Mesendoderm (in vitro differentiated cells): ENCODE results near the gene NRAP.
A peak's percentile ranks its signal among the peaks of the same experiment; 100 is the strongest.

Source experiments
- DNase-seq: peaks from one replicate; pipeline ENCODE4 v3.0.0; 2013
- H2AK5ac ChIP-seq: 2 replicates; pipeline ENCODE4 v1.6.1; 2013; ENCODE audit warnings: low read length, inconsistent platforms
- H2BK120ac ChIP-seq: 2 replicates; pipeline ENCODE4 v1.6.1; 2013; ENCODE audit warnings: low read depth, mild to moderate bottlenecking, low read length, moderate library complexity, mixed read lengths
- H2BK15ac ChIP-seq: replicated peaks from 2 replicates; pipeline ENCODE4 v1.6.1; 2013; ENCODE audit warnings: low read depth, mild to moderate bottlenecking, moderate library complexity
- H2BK5ac ChIP-seq: 2 replicates; pipeline ENCODE4 v1.6.1; 2013; ENCODE audit warnings: low read length, inconsistent platforms
- H3K18ac ChIP-seq: 2 replicates; pipeline ENCODE4 v1.6.1; 2013; ENCODE audit warnings: mild to moderate bottlenecking, low read length, mixed read lengths
- H3K23ac ChIP-seq: one replicate; pipeline ENCODE4 v1.6.1; 2013; ENCODE audit warnings: low read length
- H3K27ac ChIP-seq: 2 replicates; pipeline ENCODE4 v1.5.1; 2013; ENCODE audit warnings: low read depth, mild to moderate bottlenecking, inconsistent platforms, low read length, moderate library complexity
- H3K27me3 ChIP-seq: 2 replicates; pipeline ENCODE4 v1.6.1; 2013; ENCODE audit warnings: low read length, control low read depth, mild to moderate bottlenecking, inconsistent platforms; ENCODE audit not compliant: insufficient read depth, poor library complexity
- H3K36me3 ChIP-seq: 2 replicates; pipeline ENCODE4 v1.6.1; 2013; ENCODE audit warnings: low read length, inconsistent platforms; ENCODE audit not compliant: control insufficient read depth, insufficient read depth
- H3K4ac ChIP-seq: one replicate; pipeline ENCODE4 v1.6.1; 2013; ENCODE audit warnings: low read depth, mild to moderate bottlenecking, low read length, moderate library complexity
- H3K4me1 ChIP-seq: 2 replicates; pipeline ENCODE4 v1.6.1; 2013; ENCODE audit warnings: low read depth, low read length, inconsistent platforms; ENCODE audit not compliant: control insufficient read depth
- H3K4me2 ChIP-seq: 2 replicates; pipeline ENCODE4 v1.6.1; 2013; ENCODE audit warnings: low read length
- H3K4me3 ChIP-seq: 2 replicates; pipeline ENCODE4 v1.5.1; 2013; ENCODE audit warnings: mild to moderate bottlenecking, low read length
- H3K56ac ChIP-seq: one replicate; pipeline ENCODE4 v1.6.1; 2013; ENCODE audit warnings: low read length
- H3K79me1 ChIP-seq: 2 replicates; pipeline ENCODE4 v1.6.1; 2013; ENCODE audit warnings: low read length, inconsistent platforms
- H3K79me2 ChIP-seq: 2 replicates; pipeline ENCODE4 v1.6.1; 2013; ENCODE audit warnings: mild to moderate bottlenecking, low read length; ENCODE audit not compliant: control insufficient read depth, insufficient read depth
- H3K9ac ChIP-seq: 2 replicates; pipeline ENCODE4 v1.6.1; 2013; ENCODE audit warnings: low read length, inconsistent platforms
- H4K5ac ChIP-seq: one replicate; pipeline ENCODE4 v1.6.1; 2013; ENCODE audit warnings: low read length
- H4K8ac ChIP-seq: one replicate; pipeline ENCODE4 v1.6.1; 2013; ENCODE audit warnings: low read depth, mild to moderate bottlenecking, control low read depth, low read length, moderate library complexity
- WGBS: extraction: QIAGEN DNeasy Blood & Tissue Kit; methylation state at CpG from one replicate; pipeline ENCODE4 v1.1.7; 2013; ENCODE audit warnings: low lambda C conversion rate, missing lambda C conversion rate; ENCODE audit not compliant: insufficient coverage; ENCODE audit errors: extremely low coverage; 5-methylcytosine and 5-hydroxymethylcytosine counted together

The NRAP gene

DNA sequence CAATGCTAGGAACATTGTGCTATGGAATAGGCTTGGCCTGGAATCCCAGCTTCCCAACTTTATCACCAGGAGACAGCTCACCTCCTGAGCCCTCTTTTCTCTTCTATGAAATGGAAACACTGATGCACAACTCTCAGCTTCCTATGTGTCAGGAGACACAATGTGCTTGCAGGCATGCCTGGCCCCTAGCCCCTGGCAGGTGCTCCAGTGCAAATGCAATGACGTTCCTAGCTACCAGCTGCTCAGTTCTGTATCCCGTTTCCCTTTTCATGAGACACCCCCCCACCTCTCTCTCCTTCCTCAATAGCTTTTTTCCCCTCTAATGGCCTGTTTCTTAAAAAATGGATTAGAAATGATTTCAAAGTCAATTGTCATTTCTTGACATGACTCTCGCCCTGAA lies 80.3 kb downstream of the NRAP start:
- H3K4me1 ChIP-seq = no peaks in the 10 kb centered on the region
- no peak overlapping the region for H3K4me2 ChIP-seq
- no peak overlapping the region for H2BK15ac ChIP-seq
- no peaks in the 10 kb centered on the region for H3K36me3 ChIP-seq
- DNase-seq = no peak
- H3K27me3 ChIP-seq = no peaks in the 10 kb centered on the region
- H4K5ac ChIP-seq = no peak overlapping the region
- H3K18ac ChIP-seq = no peak overlapping the region
- H3K56ac ChIP-seq = no peak overlapping the region
- H3K4ac ChIP-seq = no peak overlapping the region
- no peak overlapping the region for H3K4me3 ChIP-seq
- no CpG with 5 or more reads among the region's 3 CpGs for WGBS
- no peak overlapping the region for H2BK120ac ChIP-seq
- no peak overlapping the region for H2BK5ac ChIP-seq
- H3K79me1 ChIP-seq = no peaks in the 10 kb centered on the region
- H3K23ac ChIP-seq = no peak overlapping the region
- H3K79me2 ChIP-seq = no peaks in the 10 kb centered on the region
- H3K9ac ChIP-seq = no peak overlapping the region
- no peak overlapping the region for H3K27ac ChIP-seq
- H2AK5ac ChIP-seq = no peak overlapping the region
- no peak overlapping the region for H4K8ac ChIP-seq

DNA sequence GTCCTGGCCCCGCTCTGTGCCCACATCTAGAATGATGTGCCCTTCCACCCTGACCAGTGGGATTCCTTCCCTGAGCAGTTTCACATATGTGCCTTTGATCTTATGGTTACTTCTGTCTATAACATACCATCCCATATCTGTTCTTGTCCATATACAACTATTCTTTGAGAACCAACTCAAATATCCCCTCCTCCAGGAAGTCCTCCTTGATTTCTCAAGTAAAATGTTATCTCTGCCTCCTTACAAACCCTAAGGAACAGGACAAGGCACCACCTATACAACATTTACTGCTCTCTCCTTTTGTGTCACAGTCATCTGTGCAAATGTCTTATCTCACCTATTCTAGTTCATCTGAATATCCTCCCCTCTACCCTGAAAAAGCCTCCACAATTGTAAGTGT lies 82.7 kb downstream of the NRAP start:
- no peak overlapping the region for H3K4me2 ChIP-seq
- no peaks in the 10 kb centered on the region for H3K27me3 ChIP-seq
- no peaks in the 10 kb centered on the region for H3K36me3 ChIP-seq
- no peak overlapping the region for H3K9ac ChIP-seq
- no peak overlapping the region for H2BK5ac ChIP-seq
- H2BK120ac ChIP-seq = no peak overlapping the region
- no peak overlapping the region for H3K4me3 ChIP-seq
- no peaks in the 10 kb centered on the region for H3K79me1 ChIP-seq
- H3K18ac ChIP-seq = no peak overlapping the region
- no peak overlapping the region for H3K23ac ChIP-seq
- H2AK5ac ChIP-seq = no peak overlapping the region
- H4K5ac ChIP-seq = no peak overlapping the region
- no peak overlapping the region for H3K27ac ChIP-seq
- no peak overlapping the region for H3K56ac ChIP-seq
- DNase-seq = no peak
- no peaks in the 10 kb centered on the region for H3K4me1 ChIP-seq
- H3K4ac ChIP-seq = no peak overlapping the region
- H2BK15ac ChIP-seq = no peak overlapping the region
- no CpG with 5 or more reads among the region's 1 CpG for WGBS
- H3K79me2 ChIP-seq = no peaks in the 10 kb centered on the region
- no peak overlapping the region for H4K8ac ChIP-seq

DNA sequence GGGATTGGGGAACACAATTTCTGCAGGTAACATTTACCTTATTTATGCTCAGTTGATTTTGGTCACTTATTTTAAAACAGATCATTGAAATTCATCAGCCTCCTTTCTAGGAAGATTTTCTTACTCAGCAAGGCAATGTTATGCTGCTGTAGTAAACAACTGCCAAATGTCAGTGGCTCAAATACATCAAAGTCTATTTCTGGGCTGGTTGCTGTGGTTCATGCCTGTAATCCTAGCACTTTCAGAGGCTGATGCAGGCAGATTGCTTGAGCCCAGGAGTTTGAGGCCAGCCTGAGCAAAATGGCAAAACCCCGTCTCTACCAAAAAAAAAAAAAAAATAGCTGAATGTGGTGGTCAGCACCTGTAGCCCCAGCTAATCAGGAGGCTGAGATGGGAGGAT lies 85.1 kb downstream of the NRAP start:
- no peak overlapping the region for H3K9ac ChIP-seq
- no peaks in the 10 kb centered on the region for H3K79me2 ChIP-seq
- H3K27me3 ChIP-seq = no peaks in the 10 kb centered on the region
- no CpG with 5 or more reads among the region's 1 CpG for WGBS
- no peaks in the 10 kb centered on the region for H3K79me1 ChIP-seq
- no peak overlapping the region for H3K4ac ChIP-seq
- no peak overlapping the region for H3K27ac ChIP-seq
- H4K8ac ChIP-seq = no peak overlapping the region
- no peak for DNase-seq
- no peak overlapping the region for H2BK15ac ChIP-seq
- no peak overlapping the region for H2BK120ac ChIP-seq
- H3K4me1 ChIP-seq = no peaks in the 10 kb centered on the region
- H3K56ac ChIP-seq = no peak overlapping the region
- no peak overlapping the region for H3K18ac ChIP-seq
- no peak overlapping the region for H4K5ac ChIP-seq
- no peak overlapping the region for H2BK5ac ChIP-seq
- no peaks in the 10 kb centered on the region for H3K36me3 ChIP-seq
- H3K4me2 ChIP-seq = no peak overlapping the region
- no peak overlapping the region for H3K4me3 ChIP-seq
- H2AK5ac ChIP-seq = no peak overlapping the region
- no peak overlapping the region for H3K23ac ChIP-seq

DNA sequence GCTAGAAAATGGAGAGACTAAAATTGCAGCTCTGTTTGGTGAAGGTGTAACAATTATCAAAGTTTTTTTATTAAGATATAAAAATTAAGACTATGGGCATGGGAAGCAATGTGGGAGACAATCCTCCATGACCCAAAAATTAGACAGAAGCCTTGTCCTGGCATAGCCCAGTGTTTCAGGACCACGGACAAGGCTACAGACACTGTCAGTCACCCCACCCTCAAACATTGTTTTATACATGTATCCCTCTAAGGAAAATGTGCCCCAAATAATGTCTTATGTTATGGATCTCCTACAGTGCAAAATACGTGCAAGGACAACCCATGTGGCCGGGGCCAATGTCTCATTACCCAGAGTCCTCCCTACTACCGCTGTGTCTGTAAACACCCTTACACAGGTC lies 87.0 kb downstream of the NRAP start:
- no peak overlapping the region for H3K27ac ChIP-seq
- WGBS = no CpG with 5 or more reads among the region's 4 CpGs
- no peak overlapping the region for H2BK15ac ChIP-seq
- no peaks in the 10 kb centered on the region for H3K79me2 ChIP-seq
- H2BK5ac ChIP-seq = no peak overlapping the region
- H4K8ac ChIP-seq = no peak overlapping the region
- no peak overlapping the region for H2BK120ac ChIP-seq
- no peak overlapping the region for H3K4me2 ChIP-seq
- no peaks in the 10 kb centered on the region for H3K79me1 ChIP-seq
- H3K56ac ChIP-seq = no peak overlapping the region
- peaks cover 9% of the 10 kb centered on the region for H3K4me1 ChIP-seq
- H4K5ac ChIP-seq = no peak overlapping the region
- DNase-seq = peak; percentile 41
- no peak overlapping the region for H3K9ac ChIP-seq
- H3K27me3 ChIP-seq = no peaks in the 10 kb centered on the region
- no peak overlapping the region for H3K23ac ChIP-seq
- H3K4ac ChIP-seq = no peak overlapping the region
- H3K18ac ChIP-seq = no peak overlapping the region
- H3K36me3 ChIP-seq = no peaks in the 10 kb centered on the region
- no peak overlapping the region for H2AK5ac ChIP-seq
- H3K4me3 ChIP-seq = no peak overlapping the region

DNA sequence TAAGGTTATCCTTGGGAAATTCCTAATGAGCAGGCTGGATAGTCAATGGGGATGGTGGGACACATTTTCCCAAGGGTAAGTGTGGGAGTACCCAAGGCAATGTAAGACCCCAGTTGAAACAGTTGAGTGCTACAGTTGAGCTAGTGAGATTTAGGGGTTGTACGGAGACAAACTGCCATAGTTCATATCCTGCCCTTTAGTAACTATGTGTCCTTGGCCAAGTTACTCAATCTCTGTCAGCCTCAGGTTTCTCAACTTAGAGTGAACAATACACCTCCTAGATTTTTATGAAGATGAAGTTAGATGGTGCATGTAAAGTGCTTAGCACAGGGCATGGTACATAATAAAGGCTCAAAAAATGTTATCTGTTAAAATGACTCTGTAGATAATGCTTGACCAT lies 90.5 kb downstream of the NRAP start:
- no peaks in the 10 kb centered on the region for H3K27me3 ChIP-seq
- H3K4me3 ChIP-seq = no peak overlapping the region
- no peak for DNase-seq
- no peak overlapping the region for H4K5ac ChIP-seq
- no peaks in the 10 kb centered on the region for H3K79me2 ChIP-seq
- no peak overlapping the region for H3K23ac ChIP-seq
- H4K8ac ChIP-seq = no peak overlapping the region
- H3K4me1 ChIP-seq = peaks cover 11% of the 10 kb centered on the region
- H3K36me3 ChIP-seq = no peaks in the 10 kb centered on the region
- H2AK5ac ChIP-seq = no peak overlapping the region
- H3K9ac ChIP-seq = no peak overlapping the region
- H3K4me2 ChIP-seq = no peak overlapping the region
- no peak overlapping the region for H2BK15ac ChIP-seq
- H3K56ac ChIP-seq = no peak overlapping the region
- no peaks in the 10 kb centered on the region for H3K79me1 ChIP-seq
- H3K27ac ChIP-seq = no peak overlapping the region
- no peak overlapping the region for H3K4ac ChIP-seq
- H2BK120ac ChIP-seq = no peak overlapping the region
- no CpG with 5 or more reads among the region's 1 CpG for WGBS
- H3K18ac ChIP-seq = no peak overlapping the region
- H2BK5ac ChIP-seq = no peak overlapping the region

DNA sequence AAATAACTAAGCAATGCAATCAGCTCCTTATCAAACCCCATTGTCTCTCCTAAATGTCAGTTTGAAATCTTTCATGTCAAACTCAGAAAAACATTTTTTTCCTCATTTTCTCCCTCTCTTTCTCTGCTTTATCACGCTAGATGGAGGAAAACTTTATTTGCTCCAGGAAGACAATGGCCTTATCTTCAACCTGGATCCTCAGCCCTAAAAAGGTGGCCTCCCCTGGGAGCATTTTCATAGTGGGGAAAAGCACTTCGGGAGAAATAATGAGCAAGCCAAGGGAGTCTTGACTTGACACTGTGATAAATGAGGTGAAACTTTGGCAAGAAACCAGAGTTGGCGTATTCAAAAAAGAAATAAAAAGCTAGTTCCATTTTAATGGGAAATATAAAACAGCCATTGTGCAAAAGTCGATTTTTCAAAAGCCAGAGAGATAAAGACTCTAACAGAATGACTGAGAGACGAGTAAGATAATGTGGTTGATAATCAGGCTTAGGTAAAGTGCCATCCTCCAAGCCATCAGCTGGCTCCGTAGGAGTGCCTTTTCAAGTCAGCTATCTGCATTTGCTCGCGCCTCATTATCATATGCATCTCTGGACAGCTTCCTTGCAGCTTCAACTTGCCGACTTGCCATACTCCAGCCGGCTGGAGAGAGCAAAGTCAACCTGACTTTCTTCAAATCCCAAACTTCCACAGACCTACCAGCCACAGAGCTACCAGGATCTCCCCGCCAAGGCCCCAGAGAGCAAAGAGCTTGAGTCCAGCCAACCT lies 91.1 kb downstream of the NRAP start:
- no peak overlapping the region for H3K4ac ChIP-seq
- H3K18ac ChIP-seq = no peak overlapping the region
- no peak overlapping the region for H3K4me3 ChIP-seq
- H3K79me2 ChIP-seq = no peaks in the 10 kb centered on the region
- H3K56ac ChIP-seq = no peak overlapping the region
- H4K5ac ChIP-seq = no peak overlapping the region
- WGBS = no CpG with 5 or more reads among the region's 11 CpGs
- H2BK120ac ChIP-seq = no peak overlapping the region
- H2AK5ac ChIP-seq = no peak overlapping the region
- H3K4me2 ChIP-seq = peak overlapping the region; percentile 3
- no peak overlapping the region for H3K9ac ChIP-seq
- no peaks in the 10 kb centered on the region for H3K79me1 ChIP-seq
- no peak overlapping the region for H2BK5ac ChIP-seq
- no peak overlapping the region for H3K23ac ChIP-seq
- H3K27me3 ChIP-seq = no peaks in the 10 kb centered on the region
- no peak overlapping the region for H2BK15ac ChIP-seq
- H3K27ac ChIP-seq = peak overlapping the region; percentile 17
- H4K8ac ChIP-seq = no peak overlapping the region
- peak; percentile 90 for DNase-seq
- H3K36me3 ChIP-seq = no peaks in the 10 kb centered on the region
- peaks cover 11% of the 10 kb centered on the region for H3K4me1 ChIP-seq
